Stimulated activated CD4-positive, alpha-beta T cell treated with anti-CD3 and anti-CD28 coated beads, Interleukin-12 subunit alpha, Interleukin-12 subunit beta, amount 100 ng/mL, for 4 hours (primary cell): ENCODE data around the gene SLC27A6.

Experiments used
- DNase-seq: peaks from one replicate; pipeline ENCODE4 v3.0.0-alpha.2; 2020

Gene SLC27A6

DNA sequence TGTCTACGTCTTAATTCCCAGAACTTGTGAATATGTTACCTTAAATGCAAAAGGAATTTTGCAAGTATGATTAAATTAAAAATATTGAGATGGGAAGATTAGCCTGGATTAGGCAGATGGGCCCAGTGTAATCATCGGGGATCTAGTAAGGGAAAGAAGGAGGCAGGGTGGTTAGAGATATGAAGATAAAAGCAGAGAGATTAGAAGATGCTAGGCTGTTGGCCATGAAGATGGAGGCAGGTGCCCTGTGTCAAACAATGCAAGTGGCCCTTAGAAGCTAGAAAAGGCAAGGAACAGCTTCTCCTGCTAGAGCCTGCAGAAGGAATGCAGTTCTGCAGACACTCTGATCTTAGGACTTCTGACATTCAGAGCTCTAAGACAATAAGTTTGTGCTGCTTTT, 100.4 kb downstream of the SLC27A6 start:
- no peak for DNase-seq

DNA sequence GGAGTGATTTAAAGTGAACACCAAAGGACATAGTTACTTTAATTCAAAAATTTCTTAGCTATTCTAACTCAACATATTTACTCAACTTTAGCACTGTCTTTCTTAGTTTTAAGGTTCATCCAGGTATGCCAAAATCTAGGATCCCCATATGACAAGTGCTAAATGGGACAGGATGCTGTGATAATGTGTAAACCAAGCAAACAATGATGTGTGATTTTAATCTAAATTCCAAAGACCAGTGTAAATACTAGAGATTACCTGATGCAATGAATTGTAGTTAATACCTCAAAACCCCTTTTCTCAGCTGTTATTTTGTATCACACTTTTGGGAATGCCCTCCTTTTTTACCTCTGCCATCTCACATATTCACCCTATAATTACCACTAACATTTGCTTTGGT, 102.5 kb downstream of the SLC27A6 start:
- no peak for DNase-seq

DNA sequence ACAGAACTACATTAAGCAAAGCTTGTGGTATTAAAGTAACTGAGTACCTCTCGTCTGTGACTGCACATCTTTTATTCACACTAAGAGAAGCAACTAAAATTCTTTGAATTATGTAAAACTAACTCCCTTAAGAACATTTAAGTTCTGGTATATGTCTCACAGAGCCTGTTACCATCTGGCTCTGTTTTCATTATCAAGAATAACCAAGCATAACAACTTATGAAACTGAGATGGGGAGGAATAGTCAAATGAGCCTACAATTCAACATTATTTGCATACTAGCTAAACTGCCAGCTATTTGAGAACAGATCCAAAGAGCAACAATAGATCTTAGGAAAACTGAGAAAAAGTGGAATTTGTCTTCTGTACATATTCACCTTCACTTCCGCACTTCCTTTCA, 104.0 kb downstream of the SLC27A6 start:
- no peak for DNase-seq

DNA sequence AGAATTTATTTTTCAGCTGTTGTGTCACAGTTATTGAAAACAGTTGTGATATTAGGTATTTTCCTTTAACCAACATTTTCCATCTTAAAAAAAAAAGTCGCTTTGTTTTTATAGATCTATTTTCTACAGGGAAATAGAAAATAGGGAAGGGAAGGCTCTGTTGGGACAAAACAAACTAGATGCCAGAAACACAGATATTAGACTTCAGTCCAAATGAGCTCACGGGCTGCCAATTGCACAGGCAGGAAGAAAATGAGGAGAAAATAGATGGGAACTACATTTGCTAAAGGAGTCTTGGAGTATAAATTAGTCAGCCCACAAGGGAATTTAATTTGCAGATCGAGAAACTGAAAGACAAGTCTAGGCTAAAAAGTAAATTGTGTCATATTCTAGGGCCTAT, 107.8 kb downstream of the SLC27A6 start:
- no peak for DNase-seq

DNA sequence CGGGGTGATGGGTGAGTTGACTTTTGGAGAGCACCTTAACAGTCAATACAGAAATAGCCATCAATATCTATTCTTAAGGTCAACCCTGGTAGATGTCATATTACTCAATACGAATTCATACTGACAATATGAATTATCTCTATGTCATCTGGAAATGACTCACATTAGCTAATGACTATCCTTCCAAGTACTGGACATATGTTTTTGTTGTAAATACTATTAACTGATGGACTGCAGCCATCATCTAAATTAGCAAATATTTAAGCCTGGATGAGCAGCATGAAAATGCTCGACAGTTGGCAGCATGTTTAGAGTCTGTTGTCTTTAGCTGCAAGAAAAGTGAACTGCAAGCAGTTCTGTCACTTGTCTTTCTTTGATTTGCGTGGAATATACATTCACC, 109.6 kb downstream of the SLC27A6 start:
- DNase-seq = no peak

DNA sequence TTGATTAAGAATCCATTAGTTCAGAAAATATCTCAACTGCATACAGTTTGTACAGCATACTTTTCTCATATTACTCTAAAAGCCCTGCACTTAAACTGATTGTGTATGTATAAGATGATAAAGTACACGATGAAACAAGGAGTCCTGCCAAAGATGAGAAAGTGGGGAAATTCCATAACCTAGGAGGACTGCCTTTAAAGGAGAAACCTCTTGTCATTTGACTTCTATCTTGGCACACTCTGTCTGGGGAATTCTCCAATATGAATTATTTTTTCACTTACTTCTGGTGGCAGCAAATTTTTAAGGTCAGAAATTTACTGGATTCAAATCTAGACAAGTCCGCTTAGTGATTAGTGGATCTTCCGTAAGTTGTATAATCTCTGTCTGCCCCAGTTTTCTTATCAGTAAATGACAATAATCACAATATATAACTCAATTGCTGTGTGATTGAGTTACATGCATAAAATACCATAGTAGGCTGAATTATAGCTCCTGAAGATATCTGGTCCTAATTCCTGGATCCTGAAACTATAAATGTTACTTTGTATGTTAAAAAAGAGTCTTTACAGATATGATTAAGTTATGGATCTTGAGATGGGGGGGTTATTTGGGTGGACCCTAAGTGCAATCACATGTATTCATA, 112.3 kb downstream of the SLC27A6 start:
- DNase-seq = no peak

DNA sequence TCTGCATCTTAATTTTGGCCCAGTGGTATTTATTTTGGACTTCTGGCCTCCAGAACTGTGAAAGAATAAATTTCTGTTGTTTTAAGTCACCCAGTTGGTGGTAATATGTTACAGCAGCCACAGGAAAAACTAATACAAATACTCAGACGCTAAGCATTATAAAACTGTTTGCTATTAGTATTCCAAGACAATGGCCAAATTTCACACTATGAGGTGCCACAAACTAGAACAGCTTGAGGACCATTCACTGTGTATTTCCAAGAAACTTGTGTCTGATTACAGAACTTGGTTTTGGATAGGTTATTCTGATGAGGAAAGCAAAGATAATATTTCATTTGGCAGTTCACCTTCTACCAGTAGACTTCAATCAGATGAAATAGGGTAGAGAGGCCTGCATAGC, 113.0 kb downstream of the SLC27A6 start:
- DNase-seq = no peak

DNA sequence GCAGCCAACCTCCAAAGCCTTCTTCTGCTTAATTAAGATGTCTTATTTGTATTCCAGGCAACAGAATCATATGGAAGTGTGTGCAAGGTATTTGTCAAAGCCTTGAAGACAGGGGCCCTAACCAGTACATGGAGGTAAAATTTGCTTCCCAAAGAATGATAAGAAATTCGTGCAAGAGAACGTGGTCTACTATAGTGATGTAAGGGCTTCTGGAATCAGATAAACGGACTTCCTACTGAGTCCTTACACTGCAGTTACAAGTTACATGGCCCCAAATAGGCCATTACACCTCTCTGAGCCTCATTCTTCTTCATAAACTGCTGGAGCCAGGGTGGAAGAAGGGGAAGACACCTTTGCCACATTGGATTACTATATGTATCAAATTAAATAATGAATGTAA, 113.4 kb downstream of the SLC27A6 start:
- DNase-seq = no peak

DNA sequence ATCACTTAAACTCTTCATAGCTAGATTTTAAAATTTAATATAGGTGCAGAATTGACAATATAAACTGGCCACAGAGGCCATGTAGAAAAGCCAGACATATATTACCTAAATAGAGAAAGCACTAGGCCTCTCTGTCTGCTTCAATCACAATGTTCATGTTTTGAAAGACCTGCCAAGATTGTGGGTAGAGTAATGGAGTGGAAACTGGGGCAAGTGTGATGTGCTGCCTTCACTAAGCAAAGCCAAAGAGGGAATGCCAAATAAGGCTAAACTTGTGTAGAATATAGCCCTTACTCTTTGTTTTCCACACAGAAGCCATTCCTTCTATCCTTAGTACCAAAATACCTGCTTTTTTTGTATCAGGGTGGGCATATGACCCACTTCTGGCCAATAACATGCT, 114.2 kb downstream of the SLC27A6 start:
- no peak for DNase-seq

DNA sequence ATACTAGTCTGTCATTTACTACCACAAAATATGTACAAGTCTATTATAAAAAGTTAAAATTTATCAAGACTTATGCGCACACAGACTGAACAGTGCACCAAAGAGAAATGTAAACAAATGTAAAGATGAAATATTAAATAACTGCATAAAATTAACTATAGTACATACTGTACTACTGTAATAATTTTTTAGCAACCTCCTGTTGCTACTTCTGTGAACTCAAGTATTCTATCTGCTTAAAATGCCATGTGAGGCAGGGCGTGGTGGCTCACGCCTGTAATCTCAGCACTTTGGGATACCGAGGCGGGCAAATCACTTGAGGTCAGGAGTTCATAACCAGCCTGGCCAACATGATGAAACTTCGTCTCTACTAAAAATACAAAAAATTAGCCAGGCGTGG, 115.5 kb downstream of the SLC27A6 start:
- DNase-seq = no peak

DNA sequence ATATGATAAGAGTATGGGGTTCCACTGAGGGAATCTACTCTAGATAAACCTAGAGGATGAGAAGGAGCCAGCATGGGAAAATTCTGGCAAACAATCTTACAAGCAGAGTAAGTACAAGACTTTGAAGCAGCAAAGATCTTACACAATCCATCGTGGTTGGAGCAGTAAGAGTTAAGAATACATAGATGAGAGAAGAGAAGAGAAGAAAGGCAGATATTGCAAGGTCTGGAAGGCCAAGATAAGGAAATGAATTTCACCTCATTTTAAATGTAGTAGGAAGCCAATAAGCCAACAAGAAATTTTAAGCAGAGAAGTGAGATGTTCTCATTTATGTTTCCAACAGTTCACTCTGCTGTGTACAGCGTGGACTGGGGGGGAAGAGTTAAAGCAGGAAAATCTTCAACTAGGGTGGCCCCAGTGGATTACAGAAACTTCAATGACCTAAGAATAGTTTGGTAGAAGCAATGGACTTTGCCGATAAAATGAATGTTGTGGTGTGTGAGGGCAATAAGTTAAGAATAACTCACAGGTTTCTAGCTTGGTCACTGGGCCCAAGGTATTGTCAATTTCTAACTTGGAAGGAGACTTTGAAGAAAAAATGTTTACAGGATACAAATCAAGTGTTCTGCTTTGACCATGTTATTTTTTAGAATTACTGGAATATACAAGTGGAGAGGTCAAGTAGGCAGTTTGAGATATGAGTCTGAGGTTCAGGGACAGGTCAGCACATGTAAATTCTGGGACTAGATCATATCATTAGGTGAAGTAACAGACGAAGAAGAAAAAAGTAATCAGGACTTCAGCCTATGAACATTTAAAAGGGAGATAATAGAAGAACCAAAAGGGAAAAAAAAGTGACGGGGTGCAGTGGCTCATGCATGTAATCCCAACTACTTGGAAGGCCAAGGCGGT, 117.2 kb downstream of the SLC27A6 start:
- DNase-seq = no peak
